Mucosa of descending colon (tissue), 3 donors: ENCODE measurements around the gene BEST1. TPM values are rescaled to one million over a fixed set of nuclear protein-coding genes. Genes with fewer than 3 reads are reported as not detected.
A peak's percentile ranks its signal among the peaks of the same experiment; 100 is the strongest.
"Not testable (repeated sequence)": the region's sequence is repeated elsewhere in the genome, so short reads cannot be mapped to it uniquely, and the experiment has no call there.

Experiments
- ATAC-seq: fragments of 200-7000 bp; cut with Tn5 transposase; one replicate; pipeline ENCODE4 v1.9.1; 2020; ENCODE audit warnings: mild to moderate bottlenecking, moderate library complexity
- DNase-seq, 3 donors: peaks; one replicate each; pipeline ENCODE4 v3.0.0-alpha.2; 2020
- H3K36me3 ChIP-seq: fragments of 200-600 bp; one replicate; pipeline ENCODE4 v1.8.0; 2021; ENCODE audit warnings: low read depth, mild to moderate bottlenecking
- H3K4me1 ChIP-seq: fragments of 200-600 bp; one replicate; pipeline ENCODE4 v1.8.0; 2021; ENCODE audit warnings: low read depth, mild to moderate bottlenecking
- H3K4me3 ChIP-seq: fragments of 200-600 bp; one replicate; pipeline ENCODE4 v1.8.0; 2021; ENCODE audit warnings: mild to moderate bottlenecking
- H3K9me3 ChIP-seq: fragments of 200-600 bp; one replicate; pipeline ENCODE4 v1.8.0; 2021; ENCODE audit warnings: mild to moderate bottlenecking
- CTCF ChIP-seq: fragments of 200-600 bp; IDR thresholded peaks from one replicate; pipeline ENCODE4 v1.8.0; 2022; ENCODE audit warnings: antibody characterized with exemption, mild to moderate bottlenecking
- intact Hi-C, 2 donors: fragments of 100-400 bp; cut with DNase I in 1 of 2; cut with micrococcal nuclease in 1 of 2; formaldehyde crosslinking; loops; one replicate each; pipeline versions ENCODE4 v1.11.0 to v1.11.1; 2022; cut with DNase I, micrococcal nuclease
- total RNA-seq, 3 donors: library from RNA; stranded (reverse); fragmentation: NEBNext Ultra II Directional in 2 of 3; extraction: Animal tissue kit (Norgen Biotek cat#: 25700) in 2 of 3; gene quantifications; one replicate each; pipeline versions ENCODE4 v1.2.1 to v1.2.4, GENCODE V29; 2021 to 2023
- donor health status: DM: no; HTN: no; CAD: no; lungs with moderate emphysema.
- donor health status: DM: no; HTN: no; CAD: no.
- donor health status: DM: no; HTN: yes; CAD: no.

BEST1 gene
- total RNA-seq, 3 donors from 2014 or later = 0.41 to 2.8 (median 1.8) TPM

DNA sequence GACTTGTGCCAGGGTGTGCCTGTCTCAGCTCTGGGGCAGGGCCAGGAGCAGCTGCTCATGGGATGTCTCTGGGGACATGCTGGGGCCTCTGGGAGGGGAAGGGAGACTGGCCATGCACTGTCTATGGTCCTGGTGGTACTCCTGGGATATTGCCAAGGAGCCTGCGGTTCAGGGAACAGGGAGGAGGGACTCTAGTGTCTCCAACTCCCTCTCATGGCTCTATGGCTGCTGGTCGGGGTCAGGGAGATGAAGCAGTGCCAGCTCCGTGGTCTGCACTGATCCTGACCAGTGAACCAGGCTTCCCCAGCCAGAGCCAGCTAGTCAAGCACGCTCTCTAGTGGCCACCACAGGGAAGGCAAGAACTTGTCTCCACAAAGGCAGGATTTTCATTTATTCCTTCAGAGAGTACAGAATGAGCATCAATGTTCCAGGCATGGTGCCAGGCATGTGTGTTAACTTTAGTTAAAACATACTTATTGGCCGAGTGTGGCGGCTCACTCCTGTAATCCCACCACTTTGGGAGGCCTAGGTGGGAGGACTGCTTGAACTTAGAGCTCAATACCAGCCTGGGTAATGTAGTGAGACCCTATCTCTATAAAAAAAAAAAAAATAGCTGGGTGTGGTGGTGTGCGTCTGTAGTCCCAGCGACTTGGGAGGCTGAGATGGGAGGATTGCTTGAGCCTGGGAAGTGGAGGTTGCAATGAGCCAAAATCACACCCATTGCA is 2.5 kb upstream of the BEST1 start:
- DNase-seq (peak; percentile 79 to 90 (median 83)), ATAC-seq (peak; percentile 93)
- Histone ChIP-seq H3K4me3 (no peak overlapping the region), H3K36me3 (no peaks in the 10 kb centered on the region), H3K4me1 (no peaks in the 10 kb centered on the region), H3K9me3 (no peaks in the 10 kb centered on the region)
- intact Hi-C loops = loop anchor here (10.0 kb wide), 2 partner anchors 53 to 143 kb away; partner anchors contain the start of gene FADS3 (in 1 of the 2)
- TF ChIP-seq CTCF = peak; percentile 71

DNA sequence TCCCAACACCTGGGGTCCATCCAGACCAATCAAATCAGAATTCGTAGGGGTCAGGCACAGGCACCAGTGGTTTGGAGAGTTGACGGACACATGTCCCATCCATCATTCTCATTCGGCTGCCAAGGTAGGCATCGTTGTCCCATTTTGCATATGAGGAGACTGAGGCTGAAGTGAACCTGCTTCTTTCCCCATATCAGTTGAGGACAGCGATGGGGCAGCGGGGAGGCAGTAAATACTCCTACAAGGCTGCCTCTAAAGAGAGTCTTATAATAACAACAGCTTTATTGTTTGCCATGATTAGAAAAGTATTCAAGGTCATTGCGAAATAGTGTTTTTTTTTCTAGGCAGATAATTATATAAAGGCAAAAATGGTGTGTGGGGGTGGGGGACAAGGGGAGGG is 1.6 kb upstream of the BEST1 start:
- ATAC-seq = no peak
- Histone ChIP-seq H3K36me3 (no peaks in the 10 kb centered on the region), H3K4me1 (no peaks in the 10 kb centered on the region), H3K9me3 (no peaks in the 10 kb centered on the region), H3K4me3 (no peak overlapping the region)
- no peak for DNase-seq
- TF ChIP-seq CTCF = no peak
- intact Hi-C loops = loop anchor here (10.0 kb wide), 2 partner anchors 54 to 144 kb away; partner anchors contain the start of gene FADS3 (in 1 of the 2)

DNA sequence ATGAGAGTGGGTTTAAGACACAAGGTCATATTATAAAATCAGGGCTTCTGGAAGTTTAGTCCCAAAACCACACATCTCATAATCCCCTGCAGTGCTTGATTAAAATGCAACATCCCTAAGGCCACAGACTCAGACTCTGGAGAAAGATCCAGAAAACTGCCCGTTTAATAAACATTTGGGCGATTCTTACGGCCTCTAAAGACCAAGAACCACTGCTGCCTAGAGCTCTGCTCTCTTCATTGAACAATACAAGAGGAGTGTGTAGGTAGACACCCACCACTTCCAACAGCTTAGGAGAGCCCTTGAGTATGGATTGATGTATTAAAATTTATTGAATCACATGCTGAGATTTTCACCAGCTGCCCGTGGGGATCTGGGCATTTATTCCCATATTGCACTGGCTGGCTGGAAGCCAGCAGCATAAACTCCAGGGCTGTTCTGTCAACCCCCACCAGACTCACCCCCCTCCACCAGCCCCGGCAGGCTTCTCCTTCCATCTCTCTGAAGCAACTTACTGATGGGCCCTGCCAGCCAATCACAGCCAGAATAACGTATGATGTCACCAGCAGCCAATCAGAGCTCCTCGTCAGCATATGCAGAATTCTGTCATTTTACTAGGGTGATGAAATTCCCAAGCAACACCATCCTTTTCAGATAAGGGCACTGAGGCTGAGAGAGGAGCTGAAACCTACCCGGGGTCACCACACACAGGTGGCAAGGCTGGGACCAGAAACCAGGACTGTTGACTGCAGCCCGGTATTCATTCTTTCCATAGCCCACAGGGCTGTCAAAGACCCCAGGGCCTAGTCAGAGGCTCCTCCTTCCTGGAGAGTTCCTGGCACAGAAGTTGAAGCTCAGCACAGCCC is 749 bp upstream of the BEST1 start:
- H3K4me3 ChIP-seq = no peak overlapping the region
- no peak for TF ChIP-seq CTCF

GRCh38 chr11:61951484-61952135 is 1.5 kb downstream of the BEST1 start:
- H3K4me1 ChIP-seq = peaks cover 18% of the 10 kb centered on the region
- DNase-seq (no peak), ATAC-seq (no peak)
- H3K9me3 ChIP-seq = no peaks in the 10 kb centered on the region
- intact Hi-C loops = no loop called here
- no peaks in the 10 kb centered on the region for H3K36me3 ChIP-seq
- H3K4me3 ChIP-seq = no peak overlapping the region
- TF ChIP-seq CTCF = no peak

More for the DNA sequence above, 749 bp upstream of the BEST1 start:
- H3K36me3 ChIP-seq = no peaks in the 10 kb centered on the region
- ATAC-seq (peak; percentile 66), DNase-seq (peak; percentile 45 to 64 (median 59))
- intact Hi-C loops = loop anchor here (10.0 kb wide), 2 partner anchors 55 to 145 kb away; partner anchors contain the start of gene FADS3 (in 1 of the 2)
- H3K4me1 ChIP-seq = peaks cover 2% of the 10 kb centered on the region
- H3K9me3 ChIP-seq = no peaks in the 10 kb centered on the region

DNA sequence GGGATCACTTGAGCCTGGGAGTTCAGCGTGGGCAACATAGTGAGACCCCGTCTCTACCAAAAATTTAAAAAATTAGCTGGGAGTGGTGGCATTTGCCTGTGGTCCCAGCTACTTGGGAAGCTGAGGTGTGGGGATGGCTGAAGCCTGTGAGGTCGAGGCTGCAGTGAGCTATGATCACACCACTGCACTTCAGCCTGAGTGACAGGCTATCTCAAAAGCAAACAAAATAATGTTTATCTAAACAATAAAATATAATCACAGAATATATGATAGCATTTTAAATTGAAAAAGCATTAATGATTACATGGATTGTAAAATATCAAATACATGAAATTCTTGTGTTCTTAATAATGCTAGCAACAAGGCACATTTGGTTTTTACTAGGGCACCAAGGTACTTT is 2.7 kb downstream of the BEST1 start:
- peaks cover 18% of the 10 kb centered on the region for H3K4me1 ChIP-seq
- ATAC-seq (no peak), DNase-seq (no peak)
- intact Hi-C loops = no loop called here
- TF ChIP-seq CTCF = no peak
- H3K36me3 ChIP-seq = no peaks in the 10 kb centered on the region
- no peaks in the 10 kb centered on the region for H3K9me3 ChIP-seq
- no peak overlapping the region for H3K4me3 ChIP-seq

DNA sequence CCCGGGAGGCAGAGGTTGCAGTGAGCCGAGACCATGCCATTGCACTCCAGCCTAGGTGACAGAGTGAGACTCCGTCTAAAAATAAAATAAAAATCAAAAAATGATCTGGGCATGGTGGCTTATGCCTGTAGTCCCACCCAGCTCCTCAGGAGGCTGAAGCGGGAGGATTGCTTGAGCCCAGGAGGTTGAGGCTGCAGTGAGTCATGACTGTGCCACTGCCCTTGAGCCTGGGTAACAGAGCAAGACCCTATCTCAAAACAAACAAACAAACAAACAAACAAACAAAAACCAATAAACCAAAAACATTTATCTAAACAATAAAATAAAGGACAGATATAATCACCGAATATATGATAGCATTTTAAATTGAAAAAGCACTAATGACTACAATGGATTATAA is 3.5 kb downstream of the BEST1 start:
- H3K9me3 ChIP-seq, intact Hi-C loops, DNase-seq, H3K36me3 ChIP-seq, ATAC-seq, H3K4me3 ChIP-seq: not testable (repeated sequence)
- H3K4me1 ChIP-seq = peaks cover 18% of the 10 kb centered on the region
